Heart left ventricle (tissue), 16 donors: Measurements from ENCODE around the gene TNNT1. TPM values are rescaled to one million over a fixed set of nuclear protein-coding genes. Genes with fewer than 3 reads are reported as not detected.
A peak's percentile ranks its signal among the peaks of the same experiment; 100 is the strongest.

Experiments
- ATAC-seq, 4 donors: fragments of 200-7000 bp; cut with Tn5 transposase; one replicate each; pipeline ENCODE4 v1.9.1; 2020 to 2022; ENCODE audit warnings: moderate library complexity in 4 of 4, mild to moderate bottlenecking in 3 of 4, moderate number of reproducible peaks in 1 of 4
- DNase-seq, 5 donors: peaks; one replicate each; pipeline ENCODE4 v3.0.0-alpha.2; 2020
- H3K27ac ChIP-seq, 12 donors: fragments of 200-600 bp; sonication (generic) in 4 of 12; one replicate each; pipeline versions ENCODE4 v1.5.0 to v1.8.0; 2016 to 2022; ENCODE audit warnings: mild to moderate bottlenecking in 2 of 12
- H3K27me3 ChIP-seq, 9 donors: fragments of 200-600 bp; sonication (generic) in 2 of 9; one replicate each; pipeline versions ENCODE4 v1.5.1 to v1.8.0; 2016 to 2022; ENCODE audit warnings: mild to moderate bottlenecking in 3 of 9
- H3K36me3 ChIP-seq, 9 donors: fragments of 200-600 bp; sonication (generic) in 2 of 9; one replicate each; pipeline versions ENCODE4 v1.5.0 to v1.8.0; 2018 to 2022; ENCODE audit warnings: mild to moderate bottlenecking in 2 of 9
- H3K4me1 ChIP-seq, 12 donors: fragments of 200-600 bp; sonication (generic) in 4 of 12; one replicate each; pipeline versions ENCODE4 v1.5.0 to v1.8.0; 2016 to 2022; ENCODE audit warnings: mild to moderate bottlenecking in 3 of 12
- H3K4me3 ChIP-seq, 12 donors: fragments of 200-600 bp; sonication (generic) in 4 of 12; one replicate each; pipeline versions ENCODE4 v1.5.0 to v1.8.0; 2017 to 2022; ENCODE audit warnings: mild to moderate bottlenecking in 9 of 12, moderate library complexity in 4 of 12
- H3K9me3 ChIP-seq, 12 donors: fragments of 200-600 bp; sonication (generic) in 4 of 12; one replicate each; pipeline versions ENCODE4 v1.5.0 to v1.8.0; 2016 to 2022; ENCODE audit warnings: mild to moderate bottlenecking in 1 of 12
- POLR2A ChIP-seq, 2 donors: fragments of 450-650 bp; IDR thresholded peaks; one replicate each; pipeline ENCODE4 v1.6.1; 2017; ENCODE audit warnings: antibody characterized with exemption in 2 of 2, mild to moderate bottlenecking in 2 of 2, moderate library complexity in 2 of 2
- WGBS, 4 donors: extraction: QIAGEN DNeasy Blood & Tissue Kit in 2 of 4; methylation state at CpG; one replicate each; pipeline versions ENCODE4 v1.1.5 to v1.1.7; 2013 to 2018; 5-methylcytosine and 5-hydroxymethylcytosine counted together
- intact Hi-C, 10 donors: fragments of 100-400 bp; cut with DNase I; formaldehyde crosslinking; loops; one replicate each; pipeline versions ENCODE4 v1.11.1 to v1.14.2; 2022
- polyA plus RNA-seq, 2 donors: library from polyadenylated mRNA; stranded (reverse); fragments of 200-250 nt; gene quantifications; one replicate each; pipeline ENCODE4 v1.2.3, GENCODE V29; 2013
- total RNA-seq, 9 donors: library from RNA; depleted of rRNA in 2 of 9; stranded (reverse); fragments of >200 nt in 2 of 9; fragmentation: NEBNext Ultra II Directional in 3 of 9; extraction: Animal tissue kit (Norgen Biotek cat#: 25700) in 3 of 9; gene quantifications; one replicate each; pipeline versions ENCODE4 v1.1.0 to v1.2.4, GENCODE V29; 2016 to 2023
- TF ChIP-seq, protein P1 (sequence below), 12 donors: fragments of 200-600 bp; sonication (generic) in 4 of 12; IDR thresholded peaks; one replicate each; pipeline versions ENCODE4 v1.5.0 to v1.8.0; 2018 to 2022; ENCODE audit warnings: antibody characterized with exemption in 12 of 12, mild to moderate bottlenecking in 5 of 12
- donor health status: ischemic (EF 13 %, LVEDD 7.1; RV severe dilation, severe dysfunction).
- donor health status: healthy with polysubstance abuse.
- donor health status: DM: no; HTN: yes; CAD: no.
- donor health status: DM: no; HTN: no; CAD: no.
- donor health status: ischemic (EF 25% LVEDD 6.9; RV normal size, moderate dysfunction).
- donor health status: ischemic (EF 25% LVEDD 5.7; RV mildly dilated, moderate dysfunction).
- donor health status: healthy.
- donor health status: DM: yes; HTN: yes; CAD: no.
- donor health status: ischemic (EF 35%, LVEDD 5.7; RV mildly dilated, moderate dysfunction).
- donor health status: nonischemic (EF 11% LVEDD 7.7; RV severe dilation, severe dysfunction).
- donor health status: DM: yes; HTN: yes; CAD: no.
- donor health status: PGD.
- donor health status: ischemic (EF 29% LVEDD 5.4; RV normal size, mild dysfunction).
- donor health status: nonischemic (EF 23%, LVEDD 6.1; RV moderate dilation, normal function).

Gene TNNT1
- total and polyA plus RNA-seq, 11 donors = 18.7 to 264 (median 58.6) TPM

DNA sequence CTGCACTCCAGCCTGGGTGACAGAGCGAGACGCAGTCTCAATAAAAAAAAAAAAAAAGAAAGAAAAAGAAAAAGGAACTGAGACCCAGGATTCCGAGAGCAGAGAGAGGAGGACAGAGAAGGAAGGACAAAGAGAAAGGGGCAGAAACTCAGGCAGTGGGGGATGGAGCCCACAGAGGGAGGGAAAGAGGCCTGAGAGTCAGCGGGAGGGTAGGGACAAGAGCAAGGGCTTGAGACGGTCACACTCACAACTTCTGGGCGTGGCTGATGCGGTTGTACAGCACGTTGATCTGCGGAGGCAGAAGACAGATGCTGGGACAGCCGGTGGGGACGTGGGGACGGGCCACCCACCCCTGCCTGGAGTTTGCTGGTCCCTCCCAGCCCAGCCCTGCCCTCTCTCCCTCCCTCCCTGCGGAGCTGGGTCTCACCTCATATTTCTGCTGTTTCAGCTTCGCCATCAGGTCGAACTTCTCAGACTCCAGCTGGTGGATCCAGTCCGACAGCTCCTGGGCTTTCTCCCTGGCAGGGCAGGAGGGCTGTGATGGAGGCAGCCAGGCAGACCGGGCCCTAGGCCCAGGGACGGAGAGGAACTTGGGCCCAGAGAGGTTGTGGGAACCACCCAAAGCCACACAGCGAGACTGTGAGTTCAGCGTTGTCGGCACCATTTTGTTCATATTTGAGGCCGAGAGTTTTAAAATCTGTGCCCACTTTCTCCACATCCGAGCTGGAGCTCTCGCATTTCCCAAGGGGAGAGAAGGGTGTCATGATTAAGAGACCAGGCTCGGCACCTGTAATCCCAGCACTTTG lies 15.2 kb downstream of the TNNT1 start:
- no peak for DNase-seq
- Histone ChIP-seq H3K4me1 (no peaks in the 10 kb centered on the region), H3K4me3 (no peak overlapping the region), H3K27ac (no peak overlapping the region), H3K27me3 (peaks cover 0 to 23% (median 0%) of the 10 kb centered on the region in 9 donors), H3K9me3 (no peaks in the 10 kb centered on the region), H3K36me3 (peaks cover 0 to 51% (median 13%) of the 10 kb centered on the region in 9 donors)
- intact Hi-C loops = loop anchor here in 1 of 10 donors (10.0 kb wide), 1 partner anchor 371 kb away; no protein-coding TSS in a partner anchor
- TF ChIP-seq, protein P1, sequence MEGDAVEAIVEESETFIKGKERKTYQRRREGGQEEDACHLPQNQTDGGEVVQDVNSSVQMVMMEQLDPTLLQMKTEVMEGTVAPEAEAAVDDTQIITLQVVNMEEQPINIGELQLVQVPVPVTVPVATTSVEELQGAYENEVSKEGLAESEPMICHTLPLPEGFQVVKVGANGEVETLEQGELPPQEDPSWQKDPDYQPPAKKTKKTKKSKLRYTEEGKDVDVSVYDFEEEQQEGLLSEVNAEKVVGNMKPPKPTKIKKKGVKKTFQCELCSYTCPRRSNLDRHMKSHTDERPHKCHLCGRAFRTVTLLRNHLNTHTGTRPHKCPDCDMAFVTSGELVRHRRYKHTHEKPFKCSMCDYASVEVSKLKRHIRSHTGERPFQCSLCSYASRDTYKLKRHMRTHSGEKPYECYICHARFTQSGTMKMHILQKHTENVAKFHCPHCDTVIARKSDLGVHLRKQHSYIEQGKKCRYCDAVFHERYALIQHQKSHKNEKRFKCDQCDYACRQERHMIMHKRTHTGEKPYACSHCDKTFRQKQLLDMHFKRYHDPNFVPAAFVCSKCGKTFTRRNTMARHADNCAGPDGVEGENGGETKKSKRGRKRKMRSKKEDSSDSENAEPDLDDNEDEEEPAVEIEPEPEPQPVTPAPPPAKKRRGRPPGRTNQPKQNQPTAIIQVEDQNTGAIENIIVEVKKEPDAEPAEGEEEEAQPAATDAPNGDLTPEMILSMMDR (IDR thresholded peaks at IDR 0.05) = no peak
- no peak for TF ChIP-seq POLR2A (IDR thresholded peaks at IDR 0.05)
- WGBS, 4 donors = 71 to 76% (median 74%) methylated on average over 25 of the region's 25 CpGs
- no peak for ATAC-seq

DNA sequence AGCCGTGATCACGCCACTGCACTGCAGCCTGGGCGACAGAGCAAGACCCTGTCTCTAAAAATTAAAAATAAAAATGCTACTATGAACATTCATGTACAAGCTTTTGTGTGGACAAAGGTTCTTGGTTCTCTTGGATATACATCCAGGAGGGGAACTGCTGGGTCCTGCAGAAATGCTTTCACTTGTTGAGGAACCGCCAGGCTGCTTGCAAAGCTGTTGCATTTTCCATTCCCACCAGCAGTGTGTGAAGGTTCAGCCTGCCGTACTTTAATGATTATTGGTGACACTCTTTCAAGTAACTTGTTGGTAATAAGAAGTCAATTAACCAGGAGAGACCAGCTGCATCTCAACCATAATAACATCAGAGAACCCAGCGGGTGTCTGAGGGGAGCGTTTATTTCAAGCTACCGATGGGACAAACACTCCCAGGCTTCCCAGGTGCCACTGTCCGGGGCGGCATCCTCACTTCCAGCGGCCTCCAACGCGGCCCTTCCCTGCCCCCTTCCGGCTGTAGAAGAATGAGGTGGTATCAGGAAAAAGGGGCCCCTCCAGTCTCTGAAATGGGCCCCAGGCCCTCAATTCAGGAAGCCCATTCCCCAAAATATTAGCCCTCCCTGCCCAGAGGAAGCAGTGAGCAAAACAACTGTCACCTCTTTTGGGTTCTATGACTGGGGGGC lies 16.4 kb downstream of the TNNT1 start:
- ATAC-seq = no peak
- intact Hi-C loops = loop anchor here in 1 of 10 donors (10.0 kb wide), 1 partner anchor 372 kb away; no protein-coding TSS in a partner anchor
- Histone ChIP-seq H3K27me3 (peaks cover 0 to 20% (median 0%) of the 10 kb centered on the region in 9 donors), H3K9me3 (no peaks in the 10 kb centered on the region), H3K36me3 (peaks cover 0 to 43% (median 13%) of the 10 kb centered on the region in 9 donors), H3K27ac (no peak overlapping the region), H3K4me1 (no peaks in the 10 kb centered on the region), H3K4me3 (no peak overlapping the region)
- TF ChIP-seq, protein P1 (IDR thresholded peaks at IDR 0.05) = peak in 4 of 12 donors; percentile 23 to 43 (median 29)
- no peak for TF ChIP-seq POLR2A (IDR thresholded peaks at IDR 0.05)
- DNase-seq = no peak
- WGBS, 4 donors = 52 to 56% (median 54%) methylated on average over 14 of the region's 14 CpGs

DNA sequence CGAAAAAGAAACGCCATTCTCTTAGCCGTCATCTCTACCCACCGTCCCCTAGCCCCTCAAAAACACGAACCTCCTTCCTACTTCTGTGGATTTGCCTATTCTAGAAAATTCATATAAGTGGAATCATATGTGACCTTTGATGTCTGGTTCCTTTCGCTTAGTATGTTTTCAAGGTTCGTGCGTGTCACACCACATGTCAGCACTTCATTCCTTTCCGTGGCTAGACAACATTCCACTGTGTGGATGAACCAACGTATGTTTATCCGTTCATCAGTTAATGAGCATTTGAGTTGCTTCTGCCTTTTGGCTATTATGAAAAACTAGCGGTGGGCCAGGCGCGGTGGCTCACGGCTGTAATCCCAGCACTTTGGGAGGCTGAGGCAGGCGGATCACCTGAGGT lies 17.6 kb downstream of the TNNT1 start:
- ATAC-seq (no peak), DNase-seq (no peak)
- Histone ChIP-seq H3K9me3 (no peaks in the 10 kb centered on the region), H3K4me3 (no peak overlapping the region), H3K36me3 (peaks cover 0 to 37% (median 13%) of the 10 kb centered on the region in 9 donors), H3K27ac (no peak overlapping the region), H3K4me1 (no peaks in the 10 kb centered on the region), H3K27me3 (peaks cover 0 to 14% (median 0%) of the 10 kb centered on the region in 9 donors)
- TF ChIP-seq POLR2A (IDR thresholded peaks at IDR 0.05) = no peak
- TF ChIP-seq, protein P1 (IDR thresholded peaks at IDR 0.05) = no peak
- intact Hi-C loops = loop anchor here in 1 of 10 donors (10.0 kb wide), 1 partner anchor 373 kb away; no protein-coding TSS in a partner anchor
- 81 to 88% (median 83%) methylated on average over 16 of the region's 16 CpGs for WGBS, 4 donors

DNA sequence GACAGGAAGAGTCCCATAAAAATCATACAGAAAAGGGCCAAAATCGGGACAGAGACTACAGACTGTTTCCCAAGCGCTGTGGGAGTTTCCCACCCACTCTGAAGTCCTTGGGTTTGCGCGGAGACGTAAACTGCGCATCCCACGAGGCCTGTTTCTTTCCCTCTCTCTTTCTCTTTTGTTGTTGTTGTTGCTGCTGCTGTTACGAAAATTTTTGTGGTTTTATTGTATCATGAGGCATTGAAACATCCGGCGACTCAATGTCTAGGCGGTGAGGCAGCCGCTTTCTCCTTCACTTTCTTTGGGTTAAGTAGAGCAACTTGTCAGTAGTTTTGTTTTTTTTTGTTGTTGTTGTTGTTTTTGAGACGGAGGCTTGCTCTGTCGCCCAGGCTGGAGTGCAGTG lies 30.0 kb downstream of the TNNT1 start:
- Histone ChIP-seq H3K27me3 (no peaks in the 10 kb centered on the region), H3K27ac (peak overlapping the region in 7 of 12 donors; percentile 76 to 97 (median 85)), H3K4me3 (peak overlapping the region in 1 of 12 donors; percentile 56), H3K36me3 (no peaks in the 10 kb centered on the region), H3K4me1 (peaks cover 5 to 37% (median 26%) of the 10 kb centered on the region in 12 donors), H3K9me3 (no peaks in the 10 kb centered on the region)
- DNase-seq (no peak), ATAC-seq (no peak)
- intact Hi-C loops = loop anchor here in 1 of 10 donors (5.0 kb wide), 1 partner anchor 38 kb away; the partner anchor contains the start of gene TNNI3
- 82 to 84% (median 83%) methylated on average over 14 of the region's 14 CpGs for WGBS, 4 donors
- no peak for TF ChIP-seq POLR2A (IDR thresholded peaks at IDR 0.05)
- TF ChIP-seq, protein P1 (IDR thresholded peaks at IDR 0.05) = no peak
